SK-N-SH (cell line): Measurements from ENCODE around the gene RAPH1. TPM values are rescaled to one million over a fixed set of nuclear protein-coding genes. Genes with fewer than 3 reads are reported as not detected.

Experiments
- CTCF ChIA-PET: fragments of 300-600, 350-600 bp; formaldehyde crosslinking; extraction: SDS; loops from one replicate; lab custom pipeline; 2021; lab: Yijun Ruan, JAX
- POLR2A ChIA-PET: fragments of 350-600 bp; sonication (Branson Sonifier 250); formaldehyde crosslinking; extraction: SDS; loops from one replicate; lab custom pipeline; 2020; ENCODE audit warnings: antibody characterized with exemption, inconsistent platforms; lab: Yijun Ruan, JAX
- DNase-seq: peaks from one replicate; pipeline ENCODE4 v3.0.0; 2012
- H2AFZ ChIP-seq: fragments of 200-600 bp; sonication (generic); 2 replicates; pipeline ENCODE4 v1.8.1; 2016; ENCODE audit warnings: antibody characterized with exemption, mild to moderate bottlenecking, low read depth
- H3F3A ChIP-seq: fragments of 200-600 bp; sonication (generic); replicated peaks from 2 replicates; pipeline ENCODE3; 2016; ENCODE audit warnings: antibody characterized with exemption, mild to moderate bottlenecking; ENCODE audit not compliant: insufficient read depth
- H3K27ac ChIP-seq, 2 experiments: fragments of 200-500 bp in 1 of 2; fragments of 200-600 bp in 1 of 2; sonication (Bioruptor generic) in 1 of 2; sonication (generic), shearing (Covaris generic) in 1 of 2; 2 replicates each; pipeline versions ENCODE4 v1.5.1 to v1.6.1; 2014 to 2016; ENCODE audit warnings: low read depth in 2 of 2, inconsistent platforms in 1 of 2, low read length in 1 of 2, mild to moderate bottlenecking in 1 of 2, mixed read lengths in 1 of 2
- H3K27me3 ChIP-seq: fragments of 200-600 bp; sonication (generic), shearing (Covaris generic); 2 replicates; pipeline ENCODE4 v1.6.1; 2016; ENCODE audit warnings: mixed run types; ENCODE audit not compliant: insufficient read depth
- H3K36me3 ChIP-seq, 2 experiments: fragments of 200-500 bp in 1 of 2; fragments of 200-600 bp in 1 of 2; sonication (Bioruptor generic) in 1 of 2; sonication (generic) in 1 of 2; replicated peaks in 1 of 2; 2 replicates each; pipeline versions ENCODE3 to v1.5.1; 2014 to 2016; ENCODE audit warnings: low read length in 1 of 2, mild to moderate bottlenecking in 1 of 2; ENCODE audit not compliant: insufficient read depth in 2 of 2, control insufficient read depth in 1 of 2
- H3K4me1 ChIP-seq, 2 experiments: fragments of 200-500 bp in 1 of 2; fragments of 200-600 bp in 1 of 2; sonication (Bioruptor generic) in 1 of 2; sonication (generic), shearing (Covaris generic) in 1 of 2; 2 replicates each; pipeline versions ENCODE4 v1.5.1 to v1.6.1; 2014 to 2016; ENCODE audit warnings: low read depth in 1 of 2, low read length in 1 of 2, mixed run types in 1 of 2; ENCODE audit not compliant: insufficient read depth in 2 of 2, control insufficient read depth in 1 of 2
- H3K4me2 ChIP-seq: fragments of 200-600 bp; sonication (generic), shearing (Covaris generic); 2 replicates; pipeline ENCODE4 v1.6.1; 2017; ENCODE audit warnings: mixed run types
- H3K4me3 ChIP-seq, 2 experiments: fragments of 200-500 bp in 1 of 2; fragments of 200-600 bp in 1 of 2; sonication (Bioruptor generic) in 1 of 2; sonication (generic), shearing (Covaris generic) in 1 of 2; 2 replicates each; pipeline versions ENCODE4 v1.5.1 to v1.8.1; 2014 to 2016; ENCODE audit warnings: low read depth in 2 of 2, inconsistent platforms in 1 of 2, low read length in 1 of 2, mild to moderate bottlenecking in 1 of 2, mixed read lengths in 1 of 2, moderate library complexity in 1 of 2
- H3K79me2 ChIP-seq: fragments of 200-600 bp; sonication (generic); 2 replicates; pipeline ENCODE4 v1.8.1; 2017; ENCODE audit warnings: mild to moderate bottlenecking; ENCODE audit not compliant: insufficient read depth
- H3K9ac ChIP-seq: fragments of 200-600 bp; sonication (generic); 2 replicates; pipeline ENCODE4 v1.6.1; 2017; ENCODE audit warnings: mixed run types
- H3K9me2 ChIP-seq: fragments of 200-600 bp; sonication (generic); 2 replicates; pipeline ENCODE4 v1.6.1; 2017; ENCODE audit warnings: mixed run types
- H3K9me3 ChIP-seq: fragments of 200-600 bp; sonication (generic); 2 replicates; pipeline ENCODE4 v1.6.1; 2017; ENCODE audit warnings: mixed run types, mild to moderate bottlenecking, moderate library complexity
- H4K20me1 ChIP-seq: fragments of 200-600 bp; sonication (generic); 2 replicates; pipeline ENCODE4 v1.6.1; 2017; ENCODE audit warnings: mild to moderate bottlenecking, mixed run types; ENCODE audit not compliant: insufficient read depth
- CHD2 ChIP-seq: fragments of 150-350 bp; IDR thresholded peaks from 2 replicates; pipeline ENCODE4 v1.6.1; 2018; ENCODE audit warnings: low read length; ENCODE audit not compliant: partially characterized antibody
- EP300 ChIP-seq, 2 experiments: IDR thresholded peaks; 2 replicates each; pipeline versions ENCODE4 v1.4.0 to v1.6.1; 2012; ENCODE audit warnings: borderline replicate concordance in 1 of 2, low read depth in 1 of 2, low read length in 1 of 2
- FOSL2 ChIP-seq: IDR thresholded peaks from 2 replicates; pipeline ENCODE4 v1.4.0; 2012; ENCODE audit warnings: low read depth, mild to moderate bottlenecking, moderate library complexity, borderline replicate concordance
- FOXJ3 ChIP-seq: sonication (generic); formaldehyde crosslinking; IDR thresholded peaks from 2 replicates; pipeline ENCODE4 v1.5.1; 2020; ENCODE audit warnings: mild to moderate bottlenecking, missing genetic modification reagents
- FOXM1 ChIP-seq: IDR thresholded peaks from 2 replicates; pipeline ENCODE4 v1.4.0; 2012; ENCODE audit warnings: low read depth, mild to moderate bottlenecking
- GABPA ChIP-seq: IDR thresholded peaks from 2 replicates; pipeline ENCODE4 v1.4.0; 2012; ENCODE audit warnings: low read depth, mild to moderate bottlenecking
- JUND ChIP-seq: IDR thresholded peaks from 2 replicates; pipeline ENCODE4 v1.4.0; 2012
- MEF2A ChIP-seq: IDR thresholded peaks from 2 replicates; pipeline ENCODE4 v1.4.0; 2012; ENCODE audit warnings: low read depth, borderline replicate concordance
- SIN3A ChIP-seq: IDR thresholded peaks from 2 replicates; pipeline ENCODE4 v1.6.1; 2012; ENCODE audit warnings: low read depth, mild to moderate bottlenecking, low read length, moderate library complexity, borderline replicate concordance
- TCF12 ChIP-seq: IDR thresholded peaks from 2 replicates; pipeline ENCODE4 v1.4.0; 2012
- YY1 ChIP-seq: IDR thresholded peaks from 2 replicates; pipeline ENCODE4 v1.4.0; 2012; ENCODE audit warnings: low read depth, mild to moderate bottlenecking
- WGBS: methylation state at CpG from one replicate; pipeline ENCODE4 v1.1.6; 2017; ENCODE audit warnings: low lambda C conversion rate; 5-methylcytosine and 5-hydroxymethylcytosine counted together
- polyA plus RNA-seq, 3 experiments: library from polyadenylated mRNA; depleted of rRNA; stranded (reverse); fragments of >200 nt; gene quantifications; 2 replicates each; pipeline ENCODE4 v1.2.3, GENCODE V29; 2012
- TF ChIP-seq, protein P1 (sequence below): IDR thresholded peaks from 2 replicates; pipeline ENCODE4 v1.4.0; 2012; ENCODE audit warnings: low read depth, borderline replicate concordance
- TF ChIP-seq, protein P2 (sequence below): IDR thresholded peaks from 2 replicates; pipeline ENCODE4 v1.6.1; 2012; ENCODE audit warnings: mild to moderate bottlenecking, low read depth, low read length, moderate library complexity
- TF ChIP-seq, protein P3 (sequence below): fragments of 200-600 bp; sonication (generic); IDR thresholded peaks from 2 replicates; pipeline ENCODE4 v1.6.1; 2017; ENCODE audit warnings: antibody characterized with exemption, mild to moderate bottlenecking, moderate library complexity
- TF ChIP-seq, protein P4 (sequence below): fragments of 150-350 bp; IDR thresholded peaks from 2 replicates; pipeline ENCODE4 v1.6.1; 2017; ENCODE audit warnings: antibody characterized with exemption, low read length, low read depth, borderline replicate concordance
- TF ChIP-seq, protein P5 (sequence below): IDR thresholded peaks from 2 replicates; pipeline ENCODE4 v1.4.0; 2012; ENCODE audit warnings: low read depth

RAPH1 gene
- polyA plus RNA-seq, 1 of the 3 experiments (the other 2 are of a cell fraction), result 6.7 TPM

DNA sequence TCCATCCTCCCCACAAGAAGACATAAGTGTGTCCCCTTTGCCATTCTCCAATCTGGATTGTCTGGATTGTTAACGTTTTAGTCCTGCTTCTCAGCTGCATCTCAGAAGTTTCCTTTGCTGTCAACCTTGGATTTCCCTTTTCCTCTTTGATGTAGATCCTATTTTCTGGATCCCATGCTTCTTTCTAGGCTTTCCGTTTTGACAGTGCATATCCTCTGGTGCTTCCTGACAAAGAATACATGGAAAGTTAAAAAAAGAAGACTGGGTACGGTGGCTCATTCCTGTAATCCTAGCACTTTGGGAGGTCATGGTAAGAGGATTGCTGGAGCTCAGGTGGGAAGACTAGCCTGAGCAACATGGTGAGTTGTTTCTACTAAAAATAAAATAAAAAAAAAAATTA is 180.1 kb downstream of the RAPH1 start:
- Histone ChIP-seq H3K4me1 (no peaks in the 10 kb centered on the region), H3K4me2 (no peak overlapping the region), H3K36me3 (peaks cover 0 to 28% of the 10 kb centered on the region in 2 experiments), H3K27ac (no peak overlapping the region), H3K9me2 (no peaks in the 10 kb centered on the region), H3K79me2 (peaks cover 100% of the 10 kb centered on the region), H3K27me3 (no peaks in the 10 kb centered on the region), H4K20me1 (peaks cover 33% of the 10 kb centered on the region; the same call in 1 of the 2 replicates), H3K9me3 (no peaks in the 10 kb centered on the region), H2AFZ (no peak overlapping the region), H3K9ac (no peak overlapping the region), H3F3A (peaks cover 4% of the 10 kb centered on the region), H3K4me3 (no peak overlapping the region)
- 94% methylated on average over 3 of the region's 3 CpGs for WGBS
- ChIA-PET POLR2A (no interaction called here), CTCF (no interaction called here)
- TF ChIP-seq TCF12 (no peak), SIN3A (no peak), CHD2 (no peak), FOSL2 (no peak), GABPA (no peak), MEF2A (no peak), FOXM1 (no peak), FOXJ3 (CRISPR knock-in tag) (no peak), YY1 (no peak), JUND (no peak), EP300 (IDR thresholded peaks at IDR 0.05; ENCODE audit: borderline replicate concordance in 1 of 2, low read depth in 1 of 2, low read length in 1 of 2) (no peak)
- TF ChIP-seq, protein P1, sequence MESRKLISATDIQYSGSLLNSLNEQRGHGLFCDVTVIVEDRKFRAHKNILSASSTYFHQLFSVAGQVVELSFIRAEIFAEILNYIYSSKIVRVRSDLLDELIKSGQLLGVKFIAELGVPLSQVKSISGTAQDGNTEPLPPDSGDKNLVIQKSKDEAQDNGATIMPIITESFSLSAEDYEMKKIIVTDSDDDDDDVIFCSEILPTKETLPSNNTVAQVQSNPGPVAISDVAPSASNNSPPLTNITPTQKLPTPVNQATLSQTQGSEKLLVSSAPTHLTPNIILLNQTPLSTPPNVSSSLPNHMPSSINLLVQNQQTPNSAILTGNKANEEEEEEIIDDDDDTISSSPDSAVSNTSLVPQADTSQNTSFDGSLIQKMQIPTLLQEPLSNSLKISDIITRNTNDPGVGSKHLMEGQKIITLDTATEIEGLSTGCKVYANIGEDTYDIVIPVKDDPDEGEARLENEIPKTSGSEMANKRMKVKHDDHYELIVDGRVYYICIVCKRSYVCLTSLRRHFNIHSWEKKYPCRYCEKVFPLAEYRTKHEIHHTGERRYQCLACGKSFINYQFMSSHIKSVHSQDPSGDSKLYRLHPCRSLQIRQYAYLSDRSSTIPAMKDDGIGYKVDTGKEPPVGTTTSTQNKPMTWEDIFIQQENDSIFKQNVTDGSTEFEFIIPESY, result no peak
- TF ChIP-seq, protein P2, sequence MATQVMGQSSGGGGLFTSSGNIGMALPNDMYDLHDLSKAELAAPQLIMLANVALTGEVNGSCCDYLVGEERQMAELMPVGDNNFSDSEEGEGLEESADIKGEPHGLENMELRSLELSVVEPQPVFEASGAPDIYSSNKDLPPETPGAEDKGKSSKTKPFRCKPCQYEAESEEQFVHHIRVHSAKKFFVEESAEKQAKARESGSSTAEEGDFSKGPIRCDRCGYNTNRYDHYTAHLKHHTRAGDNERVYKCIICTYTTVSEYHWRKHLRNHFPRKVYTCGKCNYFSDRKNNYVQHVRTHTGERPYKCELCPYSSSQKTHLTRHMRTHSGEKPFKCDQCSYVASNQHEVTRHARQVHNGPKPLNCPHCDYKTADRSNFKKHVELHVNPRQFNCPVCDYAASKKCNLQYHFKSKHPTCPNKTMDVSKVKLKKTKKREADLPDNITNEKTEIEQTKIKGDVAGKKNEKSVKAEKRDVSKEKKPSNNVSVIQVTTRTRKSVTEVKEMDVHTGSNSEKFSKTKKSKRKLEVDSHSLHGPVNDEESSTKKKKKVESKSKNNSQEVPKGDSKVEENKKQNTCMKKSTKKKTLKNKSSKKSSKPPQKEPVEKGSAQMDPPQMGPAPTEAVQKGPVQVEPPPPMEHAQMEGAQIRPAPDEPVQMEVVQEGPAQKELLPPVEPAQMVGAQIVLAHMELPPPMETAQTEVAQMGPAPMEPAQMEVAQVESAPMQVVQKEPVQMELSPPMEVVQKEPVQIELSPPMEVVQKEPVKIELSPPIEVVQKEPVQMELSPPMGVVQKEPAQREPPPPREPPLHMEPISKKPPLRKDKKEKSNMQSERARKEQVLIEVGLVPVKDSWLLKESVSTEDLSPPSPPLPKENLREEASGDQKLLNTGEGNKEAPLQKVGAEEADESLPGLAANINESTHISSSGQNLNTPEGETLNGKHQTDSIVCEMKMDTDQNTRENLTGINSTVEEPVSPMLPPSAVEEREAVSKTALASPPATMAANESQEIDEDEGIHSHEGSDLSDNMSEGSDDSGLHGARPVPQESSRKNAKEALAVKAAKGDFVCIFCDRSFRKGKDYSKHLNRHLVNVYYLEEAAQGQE, result no peak
- TF ChIP-seq, protein P3, sequence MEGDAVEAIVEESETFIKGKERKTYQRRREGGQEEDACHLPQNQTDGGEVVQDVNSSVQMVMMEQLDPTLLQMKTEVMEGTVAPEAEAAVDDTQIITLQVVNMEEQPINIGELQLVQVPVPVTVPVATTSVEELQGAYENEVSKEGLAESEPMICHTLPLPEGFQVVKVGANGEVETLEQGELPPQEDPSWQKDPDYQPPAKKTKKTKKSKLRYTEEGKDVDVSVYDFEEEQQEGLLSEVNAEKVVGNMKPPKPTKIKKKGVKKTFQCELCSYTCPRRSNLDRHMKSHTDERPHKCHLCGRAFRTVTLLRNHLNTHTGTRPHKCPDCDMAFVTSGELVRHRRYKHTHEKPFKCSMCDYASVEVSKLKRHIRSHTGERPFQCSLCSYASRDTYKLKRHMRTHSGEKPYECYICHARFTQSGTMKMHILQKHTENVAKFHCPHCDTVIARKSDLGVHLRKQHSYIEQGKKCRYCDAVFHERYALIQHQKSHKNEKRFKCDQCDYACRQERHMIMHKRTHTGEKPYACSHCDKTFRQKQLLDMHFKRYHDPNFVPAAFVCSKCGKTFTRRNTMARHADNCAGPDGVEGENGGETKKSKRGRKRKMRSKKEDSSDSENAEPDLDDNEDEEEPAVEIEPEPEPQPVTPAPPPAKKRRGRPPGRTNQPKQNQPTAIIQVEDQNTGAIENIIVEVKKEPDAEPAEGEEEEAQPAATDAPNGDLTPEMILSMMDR, result no peak
- TF ChIP-seq, protein P4, sequence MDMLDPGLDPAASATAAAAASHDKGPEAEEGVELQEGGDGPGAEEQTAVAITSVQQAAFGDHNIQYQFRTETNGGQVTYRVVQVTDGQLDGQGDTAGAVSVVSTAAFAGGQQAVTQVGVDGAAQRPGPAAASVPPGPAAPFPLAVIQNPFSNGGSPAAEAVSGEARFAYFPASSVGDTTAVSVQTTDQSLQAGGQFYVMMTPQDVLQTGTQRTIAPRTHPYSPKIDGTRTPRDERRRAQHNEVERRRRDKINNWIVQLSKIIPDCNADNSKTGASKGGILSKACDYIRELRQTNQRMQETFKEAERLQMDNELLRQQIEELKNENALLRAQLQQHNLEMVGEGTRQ, result no peak
- TF ChIP-seq, protein P5, sequence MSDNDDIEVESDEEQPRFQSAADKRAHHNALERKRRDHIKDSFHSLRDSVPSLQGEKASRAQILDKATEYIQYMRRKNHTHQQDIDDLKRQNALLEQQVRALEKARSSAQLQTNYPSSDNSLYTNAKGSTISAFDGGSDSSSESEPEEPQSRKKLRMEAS, result no peak
- DNase-seq, result no peak
